OCI-LY7 (cell line): ENCODE measurements around the gene KIF5A. TPM values are rescaled to one million over a fixed set of nuclear protein-coding genes. Genes with fewer than 3 reads are reported as not detected.

Experiments used
- BruUV-seq: library from RNA; stranded (reverse); fragments of 400-500 nt; replicated peaks from 2 replicates; lab custom pipeline; 2021; lab: Mats Ljungman, UMichigan
- CTCF ChIA-PET: fragments of 300-600 bp; sonication (Branson Sonifier 250); formaldehyde crosslinking; loops from one replicate; lab custom pipeline; 2022; ENCODE audit warnings: antibody characterized with exemption; ENCODE audit not compliant: unreplicated experiment; lab: Charles Lee
- POLR2A ChIA-PET: fragments of 300-600 bp; sonication (Branson Sonifier 250); formaldehyde crosslinking; loops from one replicate; lab custom pipeline; 2022; ENCODE audit warnings: antibody characterized with exemption; lab: Charles Lee
- DNase-seq: peaks from one replicate; pipeline ENCODE4 v3.0.0-alpha.2; 2015; ENCODE audit warnings: low spot score
- H2AFZ ChIP-seq: fragments of 200-600 bp; sonication (generic), shearing (Covaris generic); 2 replicates; pipeline ENCODE4 v1.6.1; 2014; ENCODE audit warnings: mild to moderate bottlenecking, antibody characterized with exemption, low read length, moderate library complexity
- H3K27ac ChIP-seq: fragments of 200-600 bp; sonication (generic); 2 replicates; pipeline ENCODE4 v1.5.1; 2014; ENCODE audit warnings: mixed run types, low read depth, mild to moderate bottlenecking, moderate library complexity, low read length, inconsistent platforms; ENCODE audit not compliant: poor library complexity, severe bottlenecking
- H3K36me3 ChIP-seq: fragments of 200-600 bp; sonication (generic); 2 replicates; pipeline ENCODE4 v1.6.1; 2014; ENCODE audit warnings: mild to moderate bottlenecking, antibody characterized with exemption, low read length, moderate library complexity, mixed read lengths; ENCODE audit not compliant: insufficient read depth
- H3K4me1 ChIP-seq: fragments of 200-600 bp; sonication (generic); 2 replicates; pipeline ENCODE4 v1.5.1; 2014; ENCODE audit warnings: mild to moderate bottlenecking, low read length; ENCODE audit not compliant: insufficient read depth, poor library complexity, severe bottlenecking
- H3K4me2 ChIP-seq: fragments of 200-600 bp; sonication (generic); 2 replicates; pipeline ENCODE4 v1.6.1; 2014; ENCODE audit warnings: mild to moderate bottlenecking, low read length
- H3K4me3 ChIP-seq: fragments of 200-600 bp; sonication (generic); 2 replicates; pipeline ENCODE4 v1.5.1; 2014; ENCODE audit warnings: mild to moderate bottlenecking, low read depth, low read length; ENCODE audit not compliant: poor library complexity, severe bottlenecking
- H3K79me2 ChIP-seq: fragments of 200-600 bp; sonication (generic); 2 replicates; pipeline ENCODE4 v1.6.1; 2016; ENCODE audit warnings: low read depth, mild to moderate bottlenecking, low read length, moderate library complexity, mixed read lengths; ENCODE audit not compliant: insufficient read depth
- H3K9me2 ChIP-seq: fragments of 200-600 bp; sonication (generic); 2 replicates; pipeline ENCODE4 v1.6.1; 2016; ENCODE audit warnings: mild to moderate bottlenecking, low read length, mixed read lengths; ENCODE audit not compliant: insufficient read depth
- H3K9me3 ChIP-seq: fragments of 200-600 bp; sonication (generic); 2 replicates; pipeline ENCODE4 v1.6.1; 2014; ENCODE audit warnings: mild to moderate bottlenecking, mixed run types, low read length, mixed read lengths
- H4K20me1 ChIP-seq: fragments of 200-600 bp; sonication (generic); 2 replicates; pipeline ENCODE4 v1.6.1; 2014; ENCODE audit warnings: mild to moderate bottlenecking, antibody characterized with exemption, low read length, moderate library complexity, mixed read lengths; ENCODE audit not compliant: insufficient read depth
- EZH2phosphoT487 ChIP-seq: fragments of 200-600 bp; sonication (generic); IDR thresholded peaks from 2 replicates; pipeline ENCODE4 v1.6.1; 2018; ENCODE audit warnings: low read depth, borderline replicate concordance, mild to moderate bottlenecking, mixed run types, antibody characterized with exemption, low read length, moderate library complexity, mixed read lengths
- intact Hi-C: fragments of 100-400 bp; cut with micrococcal nuclease; formaldehyde crosslinking; loops from one replicate; pipeline ENCODE4 v1.10.0; 2022; ENCODE audit not compliant: unreplicated experiment
- total RNA-seq, 2 experiments: library from RNA; depleted of rRNA in 1 of 2; stranded (reverse); fragments of >200 nt in 1 of 2; shearing (Covaris generic) in 1 of 2; gene quantifications; 2 replicates each; pipeline ENCODE4 v1.2.3, GENCODE V29; 2014 to 2022
- TF ChIP-seq, protein P1 (sequence below): fragments of 200-600 bp; sonication (generic); conservative IDR thresholded peaks from 2 replicates; pipeline ENCODE4 v1.5.1; 2014; ENCODE audit warnings: mild to moderate bottlenecking, antibody characterized with exemption, low read length, moderate library complexity, mixed read lengths

KIF5A gene
- total RNA-seq, 2 experiments from 2014 or later = 0.09 to 1.6 TPM

DNA sequence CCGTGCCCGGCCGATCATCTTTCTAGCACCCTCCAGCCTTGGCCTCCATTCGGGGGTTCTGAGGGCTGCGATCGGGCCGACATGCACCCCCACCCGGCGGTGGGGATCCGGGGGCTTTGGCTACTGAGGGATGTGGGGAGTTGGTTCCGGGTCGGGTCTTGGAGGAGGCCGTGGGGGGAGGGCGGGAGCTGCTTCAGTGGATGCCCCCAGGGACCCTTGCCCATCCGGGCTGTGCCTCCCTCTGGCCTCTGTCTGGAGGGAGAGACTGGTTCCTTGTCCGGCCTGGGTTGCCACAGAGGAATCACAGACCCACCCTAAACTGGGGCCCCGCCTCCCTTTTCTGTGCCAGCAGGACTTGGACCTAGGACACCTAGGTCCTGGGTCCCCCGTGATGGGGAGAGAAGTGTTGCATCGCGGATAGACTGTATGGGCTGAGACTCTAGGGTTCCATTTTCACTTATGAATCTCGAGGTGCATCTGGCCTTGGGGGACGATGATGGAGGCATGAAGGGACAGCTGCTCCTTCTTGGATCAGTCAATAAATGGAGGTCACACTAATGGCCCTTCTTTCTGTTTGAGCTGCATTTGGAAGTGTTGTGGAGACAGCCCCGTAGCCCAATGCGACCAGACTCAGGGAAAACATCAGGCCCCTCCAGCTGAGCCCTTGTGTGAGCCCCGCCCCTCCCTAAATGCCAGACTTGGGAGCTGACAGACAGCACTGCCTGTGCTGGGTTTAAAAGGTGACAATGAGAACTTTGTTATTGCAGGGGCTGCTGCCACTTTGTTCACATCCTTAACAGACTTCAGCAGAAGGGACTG lies 55.4 kb downstream of the KIF5A start:
- Histone ChIP-seq H3K4me3 (no peak overlapping the region), H3K79me2 (no peaks in the 10 kb centered on the region), H3K27ac (no peak overlapping the region), H3K9me2 (no peaks in the 10 kb centered on the region), H4K20me1 (no peaks in the 10 kb centered on the region), H3K4me2 (peak overlapping the region; percentile 39; the same call in 1 of the 2 replicates), H3K36me3 (peaks cover 28% of the 10 kb centered on the region; the same call in 1 of the 2 replicates), H2AFZ (no peak overlapping the region), H3K4me1 (no peaks in the 10 kb centered on the region), H3K9me3 (no peaks in the 10 kb centered on the region)
- DNase-seq = no peak
- ChIA-PET POLR2A (no interaction called here), CTCF (no interaction called here)
- no TSS peak for BruUV-seq
- intact Hi-C loops = no loop called here
- TF ChIP-seq, protein P1, sequence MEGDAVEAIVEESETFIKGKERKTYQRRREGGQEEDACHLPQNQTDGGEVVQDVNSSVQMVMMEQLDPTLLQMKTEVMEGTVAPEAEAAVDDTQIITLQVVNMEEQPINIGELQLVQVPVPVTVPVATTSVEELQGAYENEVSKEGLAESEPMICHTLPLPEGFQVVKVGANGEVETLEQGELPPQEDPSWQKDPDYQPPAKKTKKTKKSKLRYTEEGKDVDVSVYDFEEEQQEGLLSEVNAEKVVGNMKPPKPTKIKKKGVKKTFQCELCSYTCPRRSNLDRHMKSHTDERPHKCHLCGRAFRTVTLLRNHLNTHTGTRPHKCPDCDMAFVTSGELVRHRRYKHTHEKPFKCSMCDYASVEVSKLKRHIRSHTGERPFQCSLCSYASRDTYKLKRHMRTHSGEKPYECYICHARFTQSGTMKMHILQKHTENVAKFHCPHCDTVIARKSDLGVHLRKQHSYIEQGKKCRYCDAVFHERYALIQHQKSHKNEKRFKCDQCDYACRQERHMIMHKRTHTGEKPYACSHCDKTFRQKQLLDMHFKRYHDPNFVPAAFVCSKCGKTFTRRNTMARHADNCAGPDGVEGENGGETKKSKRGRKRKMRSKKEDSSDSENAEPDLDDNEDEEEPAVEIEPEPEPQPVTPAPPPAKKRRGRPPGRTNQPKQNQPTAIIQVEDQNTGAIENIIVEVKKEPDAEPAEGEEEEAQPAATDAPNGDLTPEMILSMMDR = no peak
- TF ChIP-seq EZH2phosphoT487 = no peak

DNA sequence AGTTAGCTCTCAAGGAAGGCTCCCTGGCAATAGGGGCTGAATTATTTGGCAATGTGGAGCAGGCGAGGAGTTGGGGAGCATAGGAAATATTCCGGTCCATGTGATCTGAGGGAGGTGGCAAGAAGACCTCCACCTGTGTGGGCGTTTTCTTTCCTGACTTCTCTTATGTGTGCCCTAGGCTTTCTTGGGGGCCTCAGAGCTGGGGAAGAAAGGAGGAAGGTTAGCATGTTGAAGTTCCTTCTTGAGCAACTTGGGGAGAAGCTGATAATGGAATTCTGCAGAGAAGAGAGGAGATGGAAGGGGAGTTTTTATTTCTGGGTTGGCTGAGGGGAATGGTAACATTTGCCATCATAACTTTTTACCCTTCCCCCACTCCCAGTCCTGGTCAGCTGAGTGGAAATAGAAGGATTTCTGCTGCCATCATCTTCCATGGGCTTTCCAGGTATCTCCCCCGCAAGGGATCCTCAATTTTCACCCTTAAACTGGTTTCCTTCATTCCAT lies 56.0 kb downstream of the KIF5A start:
- no peak overlapping the region for H2AFZ ChIP-seq
- no peaks in the 10 kb centered on the region for H3K9me3 ChIP-seq
- no TSS peak for BruUV-seq
- DNase-seq = no peak
- TF ChIP-seq, protein P1 = no peak
- no peak for TF ChIP-seq EZH2phosphoT487
- H4K20me1 ChIP-seq = no peaks in the 10 kb centered on the region
- no peaks in the 10 kb centered on the region for H3K9me2 ChIP-seq
- CTCF ChIA-PET = interaction anchor here (0.5 kb wide), 1 partner anchor 787 kb away, joined by 5 read pairs; no protein-coding TSS in a partner anchor
- peaks cover 22% of the 10 kb centered on the region; the same call in 1 of the 2 replicates for H3K36me3 ChIP-seq
- intact Hi-C loops = no loop called here
- no peak overlapping the region for H3K4me3 ChIP-seq
- no peak overlapping the region for H3K4me2 ChIP-seq
- H3K79me2 ChIP-seq = no peaks in the 10 kb centered on the region
- H3K4me1 ChIP-seq = no peaks in the 10 kb centered on the region
- H3K27ac ChIP-seq = no peak overlapping the region
- POLR2A ChIA-PET = interaction anchor here (1.4 kb wide), 1 partner anchor 14 kb away, joined by 3 read pairs; the partner anchor contains the start of gene PIP4K2C
